B cell (primary cell): ENCODE results near the gene WDR36. TPM values are rescaled to one million over a fixed set of nuclear protein-coding genes. Genes with fewer than 3 reads are reported as not detected.

Experiments used
- ATAC-seq: fragments of 200-7000 bp; cut with Tn5 transposase; one replicate; pipeline ENCODE4 v1.10.0; 2021; ENCODE audit warnings: low read depth, mild to moderate bottlenecking, moderate number of reproducible peaks, moderate library complexity
- CTCF ChIA-PET: fragments of 350-600 bp; sonication (Branson Sonifier 250); formaldehyde crosslinking; loops from one replicate; lab custom pipeline; 2021; ENCODE audit warnings: antibody characterized with exemption, inconsistent platforms; lab: Charles Lee
- POLR2A ChIA-PET: fragments of 350-600 bp; sonication (Branson Sonifier 250); formaldehyde crosslinking; loops from one replicate; lab custom pipeline; 2021; ENCODE audit warnings: antibody characterized with exemption; lab: Charles Lee
- DNase-seq: peaks from one replicate; pipeline ENCODE4 v3.0.0; 2013
- H2AFZ ChIP-seq: 2 replicates; pipeline ENCODE4 v1.6.1; 2012; ENCODE audit warnings: mild to moderate bottlenecking, low read depth, low read length; ENCODE audit not compliant: insufficient read depth, poor library complexity, severe bottlenecking
- H3K27ac ChIP-seq, 2 donors: 1 replicate in 1 of 2; 2 replicates in 1 of 2; pipeline ENCODE4 v1.5.1; 2012 to 2013; ENCODE audit warnings: low read length in 2 of 2, mild to moderate bottlenecking in 2 of 2, moderate library complexity in 1 of 2
- H3K27me3 ChIP-seq, 4 experiments: fragments of 200-600 bp in 1 of 4; sonication (generic) in 1 of 4; replicated peaks in 1 of 4; 1 replicate in 2 of 4; 2 replicates in 2 of 4; pipeline versions ENCODE4 v1.6.1 to v1.7.0; 2013 to 2016; ENCODE audit warnings: low read length in 3 of 4, mild to moderate bottlenecking in 2 of 4, mixed read lengths in 1 of 4, moderate library complexity in 1 of 4; ENCODE audit not compliant: insufficient read depth in 4 of 4, control insufficient read depth in 3 of 4; ENCODE audit errors: control extremely low read depth in 1 of 4
- H3K36me3 ChIP-seq, 2 experiments: replicated peaks in 1 of 2; 1 replicate in 1 of 2; 2 replicates in 1 of 2; pipeline versions ENCODE4 v1.6.1 to v1.7.1; 2013; ENCODE audit warnings: low read length in 1 of 2; ENCODE audit not compliant: insufficient read depth in 2 of 2, control insufficient read depth in 1 of 2; ENCODE audit errors: control extremely low read depth in 1 of 2, extremely low read depth in 1 of 2
- H3K4me1 ChIP-seq, 2 donors: fragments of 200-600 bp in 1 of 2; sonication (generic) in 1 of 2; 1 replicate in 1 of 2; 2 replicates in 1 of 2; pipeline versions ENCODE4 v1.5.1 to v1.6.1; 2013 to 2017; ENCODE audit warnings: low read length in 2 of 2; ENCODE audit not compliant: control insufficient read depth in 2 of 2, insufficient read depth in 2 of 2
- H3K4me2 ChIP-seq: replicated peaks from 2 replicates; pipeline ENCODE3; 2012; ENCODE audit warnings: mild to moderate bottlenecking, low read depth, low read length; ENCODE audit not compliant: poor library complexity, severe bottlenecking
- H3K4me3 ChIP-seq, 5 experiments: fragments of 200-600 bp in 1 of 5; sonication (generic) in 1 of 5; 1 replicate in 3 of 5; 2 replicates in 2 of 5; pipeline versions ENCODE4 v1.5.1 to v1.7.0; 2011 to 2016; ENCODE audit warnings: low read length in 4 of 5, mild to moderate bottlenecking in 4 of 5, low read depth in 2 of 5, control low read depth in 1 of 5, moderate library complexity in 1 of 5; ENCODE audit not compliant: insufficient read depth in 1 of 5; ENCODE audit errors: control extremely low read depth in 1 of 5, extremely low read depth in 1 of 5
- H3K79me2 ChIP-seq: fragments of 200-600 bp; sonication (generic); one replicate; pipeline ENCODE4 v1.6.0; 2016; ENCODE audit warnings: low read length; ENCODE audit not compliant: control insufficient read depth, insufficient read depth
- H3K9ac ChIP-seq: fragments of 200-600 bp; sonication (generic); 2 replicates; pipeline ENCODE4 v1.6.1; 2017; ENCODE audit warnings: mild to moderate bottlenecking, low read length, moderate library complexity
- H3K9me3 ChIP-seq, 3 donors: one replicate each; pipeline versions ENCODE4 v1.6.1 to v1.7.1; 2013; ENCODE audit warnings: low read length in 2 of 3; ENCODE audit not compliant: control insufficient read depth in 2 of 3, insufficient read depth in 1 of 3; ENCODE audit errors: control extremely low read depth in 1 of 3
- H4K20me1 ChIP-seq: 2 replicates; pipeline ENCODE4 v1.6.0; 2012; ENCODE audit warnings: mild to moderate bottlenecking, low read length; ENCODE audit not compliant: insufficient read depth, control insufficient read depth, poor library complexity, severe bottlenecking
- H3K27ac Mint-ChIP-seq: one replicate; pipeline ENCODE4 v1.8.0; 2021; ENCODE audit warnings: mixed read lengths
- H3K27me3 Mint-ChIP-seq: one replicate; pipeline ENCODE4 v1.8.0; 2021; ENCODE audit warnings: mixed read lengths
- H3K4me1 Mint-ChIP-seq: one replicate; pipeline ENCODE4 v1.8.0; 2021; ENCODE audit warnings: mixed read lengths
- H3K4me3 Mint-ChIP-seq: one replicate; pipeline ENCODE4 v1.8.0; 2021; ENCODE audit warnings: mixed read lengths
- H3K9me3 Mint-ChIP-seq: one replicate; pipeline ENCODE4 v1.8.0; 2022; ENCODE audit warnings: mixed read lengths; ENCODE audit not compliant: insufficient read depth
- EZH2 ChIP-seq: IDR thresholded peaks from 2 replicates; pipeline ENCODE4 v1.6.1; 2012; ENCODE audit warnings: borderline replicate concordance, low read depth, mild to moderate bottlenecking, moderate library complexity, low read length; ENCODE audit not compliant: insufficient read depth, poor library complexity, severe bottlenecking
- WGBS: methylation state at CpG from one replicate; pipeline ENCODE4 v1.1.5; 2013; ENCODE audit warnings: missing lambda C conversion rate; ENCODE audit not compliant: insufficient coverage; 5-methylcytosine and 5-hydroxymethylcytosine counted together
- intact Hi-C: fragments of 100-400 bp; cut with micrococcal nuclease; formaldehyde crosslinking; loops from one replicate; pipeline ENCODE4 v1.10.0; 2022
- polyA plus RNA-seq: library from polyadenylated mRNA; depleted of rRNA; stranded (reverse); fragments of >200 nt; gene quantifications from 2 replicates; pipeline ENCODE4 v1.2.3, GENCODE V29; 2012
- total RNA-seq, 2 donors: library from RNA; stranded (reverse); fragments of 120-200 nt in 1 of 2; gene quantifications; 1 replicate in 1 of 2; 2 replicates in 1 of 2; pipeline versions ENCODE4 v1.2.3 to v1.2.4, GENCODE V29; 2013 to 2022
- TF ChIP-seq, protein P1 (sequence below): fragments of 200-600 bp; IDR thresholded peaks from one replicate; pipeline ENCODE4 v1.8.0; 2022; ENCODE audit warnings: antibody characterized with exemption, mild to moderate bottlenecking

Gene WDR36
- total and polyA plus RNA-seq, 2 donors (not counting 1 experiment from before 2014, with no cell fraction given) = 6.0 to 35.2 TPM

GRCh38 chr5:111117136-111117535, 25.0 kb downstream of the WDR36 start:
- Histone ChIP-seq H3K36me3 (peaks cover 36 to 67% of the 10 kb centered on the region in 2 experiments), H3K27me3 (no peaks in the 10 kb centered on the region), H3K4me2 (no peak overlapping the region), H3K9ac (no peak overlapping the region), H3K9me3 (no peaks in the 10 kb centered on the region), H3K27ac (no peak overlapping the region), H3K4me1 (no peaks in the 10 kb centered on the region), H3K79me2 (no peaks in the 10 kb centered on the region), H4K20me1 (no peaks in the 10 kb centered on the region), H2AFZ (no peak overlapping the region), H3K4me3 (no peak overlapping the region)
- no peak for DNase-seq
- Mint-ChIP-seq H3K9me3 (no peaks in the 10 kb centered on the region), H3K27me3 (no peaks in the 10 kb centered on the region), H3K4me1 (peaks cover 4% of the 10 kb centered on the region), H3K27ac (no peak overlapping the region), H3K4me3 (no peak overlapping the region)
- ATAC-seq = no peak
- TF ChIP-seq, protein P1, sequence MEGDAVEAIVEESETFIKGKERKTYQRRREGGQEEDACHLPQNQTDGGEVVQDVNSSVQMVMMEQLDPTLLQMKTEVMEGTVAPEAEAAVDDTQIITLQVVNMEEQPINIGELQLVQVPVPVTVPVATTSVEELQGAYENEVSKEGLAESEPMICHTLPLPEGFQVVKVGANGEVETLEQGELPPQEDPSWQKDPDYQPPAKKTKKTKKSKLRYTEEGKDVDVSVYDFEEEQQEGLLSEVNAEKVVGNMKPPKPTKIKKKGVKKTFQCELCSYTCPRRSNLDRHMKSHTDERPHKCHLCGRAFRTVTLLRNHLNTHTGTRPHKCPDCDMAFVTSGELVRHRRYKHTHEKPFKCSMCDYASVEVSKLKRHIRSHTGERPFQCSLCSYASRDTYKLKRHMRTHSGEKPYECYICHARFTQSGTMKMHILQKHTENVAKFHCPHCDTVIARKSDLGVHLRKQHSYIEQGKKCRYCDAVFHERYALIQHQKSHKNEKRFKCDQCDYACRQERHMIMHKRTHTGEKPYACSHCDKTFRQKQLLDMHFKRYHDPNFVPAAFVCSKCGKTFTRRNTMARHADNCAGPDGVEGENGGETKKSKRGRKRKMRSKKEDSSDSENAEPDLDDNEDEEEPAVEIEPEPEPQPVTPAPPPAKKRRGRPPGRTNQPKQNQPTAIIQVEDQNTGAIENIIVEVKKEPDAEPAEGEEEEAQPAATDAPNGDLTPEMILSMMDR = no peak
- no peak for TF ChIP-seq EZH2
- ChIA-PET CTCF (no interaction called here), POLR2A (no interaction called here)
- WGBS = no CpG with 5 or more reads among the region's 1 CpG
- intact Hi-C loops = no loop called here

DNA sequence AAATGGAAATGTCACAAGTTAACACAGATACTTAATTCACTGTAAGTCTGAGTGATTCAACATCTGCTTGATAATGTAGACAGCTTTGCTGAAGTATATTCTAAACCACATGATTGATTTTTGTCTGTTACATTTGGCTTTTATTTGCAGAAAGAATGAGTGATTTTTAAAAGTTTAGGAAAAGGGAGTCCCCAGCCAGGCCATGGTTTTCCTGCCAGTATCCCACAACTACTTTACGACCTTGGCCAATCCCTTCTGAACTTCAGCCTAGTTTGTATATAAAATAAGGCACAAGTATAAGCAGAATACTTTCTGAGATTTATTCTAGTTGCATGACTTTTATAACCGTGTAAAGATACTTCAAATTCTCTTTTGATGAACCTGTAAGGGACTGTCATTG, 27.1 kb downstream of the WDR36 start:
- no CpG with 5 or more reads among the region's 2 CpGs for WGBS
- H3K9ac ChIP-seq = no peak overlapping the region
- intact Hi-C loops = no loop called here
- H3K27ac ChIP-seq = no peak overlapping the region
- CTCF ChIA-PET = no interaction called here
- no peaks in the 10 kb centered on the region for H3K4me1 ChIP-seq
- no peak for TF ChIP-seq EZH2
- TF ChIP-seq, protein P1 = no peak
- no peaks in the 10 kb centered on the region for H3K27me3 ChIP-seq
- H3K4me2 ChIP-seq = no peak overlapping the region
- no peak overlapping the region for H2AFZ ChIP-seq
- H3K4me3 ChIP-seq = no peak overlapping the region
- ATAC-seq (no peak), DNase-seq (no peak)
- peaks cover 32 to 69% of the 10 kb centered on the region in 2 experiments for H3K36me3 ChIP-seq
- Mint-ChIP-seq H3K9me3 (no peaks in the 10 kb centered on the region), H3K27ac (no peak overlapping the region), H3K4me3 (no peak overlapping the region), H3K4me1 (peaks cover 4% of the 10 kb centered on the region), H3K27me3 (no peaks in the 10 kb centered on the region)
- no peaks in the 10 kb centered on the region for H3K79me2 ChIP-seq
- POLR2A ChIA-PET = no interaction called here
- H4K20me1 ChIP-seq = no peaks in the 10 kb centered on the region
- H3K9me3 ChIP-seq = no peaks in the 10 kb centered on the region
